Measurements from ENCODE around the gene COX6B2. TPM values are rescaled to one million over a fixed set of nuclear protein-coding genes. Genes with fewer than 3 reads are reported as not detected.

COX6B2 gene
- total RNA-seq, 1 donor from 2014 or later, result not detected

- H3K27me3 ChIP-seq, result peaks cover 88% of the 10 kb centered on the region
- peaks cover 27% of the 10 kb centered on the region for H3K4me1 Mint-ChIP-seq
These were observed 18.0 kb upstream of the COX6B2 start for GRCh38 chr19:55372316-55373081.

GRCh38 chr19:55370305-55370988, 15.9 kb upstream of the COX6B2 start, which contains the start of gene IL11:
Gene IL11, minus strand, starts transcription at chr19:55370463. Its CDS starts 153 bp downstream, at chr19:55370310.
- Mint-ChIP-seq H3K4me1 (peaks cover 21% of the 10 kb centered on the region), H3K4me3 (peak within 1 kb of the TSS; percentile 85), H3K36me3 (no peaks in the 10 kb centered on the region), H3K27ac (no peak within 1 kb of the TSS), H3K9me3 (peaks cover 2% of the 10 kb centered on the region), H3K27me3 (ENCODE audit: insufficient read depth, low read depth) (peaks cover 38% of the 10 kb centered on the region)
- Histone ChIP-seq H3F3A (ENCODE audit: low read depth) (peaks cover 19% of the 10 kb centered on the region), H3K36me3 (no peaks in the 10 kb centered on the region), H3K9ac (no peak within 1 kb of the TSS), H2AFZ (replicated peaks) (peak within 1 kb of the TSS; percentile 89), H3K4me2 (peak within 1 kb of the TSS; percentile 95), H3K9me3 (ENCODE audit: low read depth) (no peaks in the 10 kb centered on the region), H3K4me3 (peak within 1 kb of the TSS; percentile 55), H3K79me2 (ENCODE audit: low read depth) (no peaks in the 10 kb centered on the region), H3K4me1 (peaks cover 14% of the 10 kb centered on the region), H4K20me1 (ENCODE audit: low read depth) (no peaks in the 10 kb centered on the region), H3K27ac (no peak within 1 kb of the TSS), H3K27me3 (peaks cover 80% of the 10 kb centered on the region)
- TF ChIP-seq EZH2phosphoT487 (IDR thresholded peaks at IDR 0.05) (peak; percentile 60), CTCF (IDR thresholded peaks at IDR 0.05) (no peak), EZH2 (IDR thresholded peaks at IDR 0.05) (peak; percentile 47)
- DNase-seq (ENCODE audit: low spot score), result peak; percentile 44

More at GRCh38 chr19:55372316-55373081, 18.0 kb upstream of the COX6B2 start:
- H3K27ac Mint-ChIP-seq, result peak overlapping the region; percentile 69
- H3K27me3 Mint-ChIP-seq (ENCODE audit: insufficient read depth, low read depth), result peaks cover 36% of the 10 kb centered on the region
- H3K4me2 ChIP-seq, result no peak overlapping the region
- peaks cover 28% of the 10 kb centered on the region for H3K4me1 ChIP-seq
- no peak for TF ChIP-seq EZH2 (IDR thresholded peaks at IDR 0.05)
- TF ChIP-seq CTCF (IDR thresholded peaks at IDR 0.05), result no peak
- TF ChIP-seq EZH2phosphoT487 (IDR thresholded peaks at IDR 0.05), result no peak
- no peaks in the 10 kb centered on the region for H3K9me3 ChIP-seq (ENCODE audit: low read depth)
- no peak overlapping the region for H3K9ac ChIP-seq
- H3F3A ChIP-seq (ENCODE audit: low read depth), result peaks cover 34% of the 10 kb centered on the region
- H3K36me3 Mint-ChIP-seq, result no peaks in the 10 kb centered on the region
- DNase-seq (ENCODE audit: low spot score), result no peak
- no peak overlapping the region for H2AFZ ChIP-seq (replicated peaks)
- no peak overlapping the region for H3K4me3 ChIP-seq
- H3K4me3 Mint-ChIP-seq, result peak overlapping the region; percentile 49
- no peak overlapping the region for H3K27ac ChIP-seq
- no peaks in the 10 kb centered on the region for H4K20me1 ChIP-seq (ENCODE audit: low read depth)
- H3K36me3 ChIP-seq, result no peaks in the 10 kb centered on the region
- no peaks in the 10 kb centered on the region for H3K79me2 ChIP-seq (ENCODE audit: low read depth)
- H3K9me3 Mint-ChIP-seq, result peaks cover 2% of the 10 kb centered on the region

GRCh38 chr19:55369653-55370304, 15.3 kb upstream of the COX6B2 start:
- peak overlapping the region; percentile 89 for H2AFZ ChIP-seq (replicated peaks)
- TF ChIP-seq EZH2phosphoT487 (IDR thresholded peaks at IDR 0.05), result no peak
- H3K27ac Mint-ChIP-seq, result no peak overlapping the region
- H3K79me2 ChIP-seq (ENCODE audit: low read depth), result no peaks in the 10 kb centered on the region
- H3K9me3 Mint-ChIP-seq, result peaks cover 2% of the 10 kb centered on the region
- peak overlapping the region; percentile 55 for H3K4me3 ChIP-seq
- no peak overlapping the region for H3K27ac ChIP-seq
- no peaks in the 10 kb centered on the region for H3K9me3 ChIP-seq (ENCODE audit: low read depth)
- no peaks in the 10 kb centered on the region for H3K36me3 Mint-ChIP-seq
- peaks cover 14% of the 10 kb centered on the region for H3K4me1 ChIP-seq
- peaks cover 78% of the 10 kb centered on the region for H3K27me3 ChIP-seq
- no peaks in the 10 kb centered on the region for H3K36me3 ChIP-seq
- peaks cover 18% of the 10 kb centered on the region for H3K4me1 Mint-ChIP-seq
- H3F3A ChIP-seq (ENCODE audit: low read depth), result peaks cover 16% of the 10 kb centered on the region
- peak overlapping the region; percentile 95 for H3K4me2 ChIP-seq
- H3K27me3 Mint-ChIP-seq (ENCODE audit: insufficient read depth, low read depth), result peaks cover 38% of the 10 kb centered on the region
- peak; percentile 87 for DNase-seq (ENCODE audit: low spot score)
- no peaks in the 10 kb centered on the region for H4K20me1 ChIP-seq (ENCODE audit: low read depth)
- H3K9ac ChIP-seq, result no peak overlapping the region
- peak overlapping the region; percentile 85 for H3K4me3 Mint-ChIP-seq
